SKM-1 (cell line): ENCODE data around the gene MAGI1.

Experiments used
- DNase-seq: peaks from one replicate; lab custom pipeline; 2025; ENCODE audit not compliant: unreplicated experiment; lab: John Stamatoyannopoulos, UW

The MAGI1 gene

GRCh38 chr3:65975032-65975431 is 63.7 kb downstream of the MAGI1 start:
- no peak for DNase-seq

GRCh38 chr3:65974509-65974908 is 64.2 kb downstream of the MAGI1 start:
- no peak for DNase-seq

- no peak for DNase-seq
Observed at GRCh38 chr3:65972765-65973164, 66.0 kb downstream of the MAGI1 start.

GRCh38 chr3:65971293-65972252 is 67.1 kb downstream of the MAGI1 start:
- no peak for DNase-seq

GRCh38 chr3:65968996-65969395 is 69.7 kb downstream of the MAGI1 start:
- DNase-seq, result no peak

GRCh38 chr3:65967451-65967850 is 71.3 kb downstream of the MAGI1 start:
- DNase-seq, result no peak

GRCh38 chr3:65964838-65965237 is 73.9 kb downstream of the MAGI1 start:
- DNase-seq, result no peak

GRCh38 chr3:65963787-65964677 is 74.7 kb downstream of the MAGI1 start:
- DNase-seq, result no peak

- DNase-seq, result no peak
Observed at GRCh38 chr3:65961733-65962132, 77.0 kb downstream of the MAGI1 start.

- no peak for DNase-seq
Observed at GRCh38 chr3:65961128-65961527, 77.6 kb downstream of the MAGI1 start.

- DNase-seq, result no peak
Observed at GRCh38 chr3:65960087-65960486, 78.6 kb downstream of the MAGI1 start.

GRCh38 chr3:65958216-65958615 is 80.5 kb downstream of the MAGI1 start:
- DNase-seq, result no peak

GRCh38 chr3:65955792-65956477 is 82.8 kb downstream of the MAGI1 start:
- no peak for DNase-seq

- no peak for DNase-seq
Observed at GRCh38 chr3:65953881-65954733, 84.6 kb downstream of the MAGI1 start.

GRCh38 chr3:65953301-65953812 is 85.4 kb downstream of the MAGI1 start:
- DNase-seq, result no peak

GRCh38 chr3:65952842-65953241 is 85.9 kb downstream of the MAGI1 start:
- DNase-seq, result no peak

GRCh38 chr3:65951836-65952505 is 86.7 kb downstream of the MAGI1 start:
- DNase-seq, result no peak

- DNase-seq, result no peak
Observed at GRCh38 chr3:65950340-65951326, 88.1 kb downstream of the MAGI1 start.
